Superior temporal gyrus (tissue), 1 donor: ENCODE measurements around the gene TRIM66.

Experiments used
- DNase-seq: peaks from one replicate; pipeline ENCODE4 v3.0.0-alpha.2; 2016; ENCODE audit errors: extremely low spot score

TRIM66 gene

DNA sequence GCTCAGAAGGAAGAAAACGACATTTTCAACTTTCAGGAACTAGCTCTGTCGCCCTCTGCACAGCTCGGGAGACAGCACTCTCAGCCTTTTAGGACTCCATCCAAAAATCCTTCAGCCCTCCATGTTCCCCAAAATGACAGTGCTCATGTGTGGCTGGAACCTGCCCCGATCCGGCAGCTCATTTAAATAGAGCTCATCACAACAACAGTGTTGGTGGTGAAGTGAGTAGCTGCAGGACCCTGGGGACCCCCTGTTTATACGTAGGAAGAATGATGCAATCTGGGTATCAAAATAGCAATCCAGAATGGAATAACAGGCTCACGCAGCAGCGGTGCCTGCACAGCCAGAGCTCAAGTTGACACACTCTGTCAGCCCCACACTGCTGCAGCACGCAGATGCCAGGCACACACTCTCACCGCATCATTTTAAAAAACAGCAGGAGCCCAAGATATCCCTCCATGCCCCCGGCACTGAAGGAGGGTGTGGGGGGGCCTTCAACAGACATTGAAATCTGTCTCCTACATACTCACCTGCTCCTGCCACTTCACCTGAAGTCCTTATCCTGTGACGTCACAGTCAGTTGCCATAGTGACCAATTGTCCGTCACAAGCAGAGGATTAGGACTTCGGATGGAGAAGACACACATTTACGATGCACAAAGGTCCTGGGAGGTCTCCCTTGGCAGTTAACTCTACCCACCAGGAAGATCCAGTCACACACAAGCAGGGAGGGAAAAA is 24.0 kb downstream of the TRIM66 start:
- peak; percentile 35 for DNase-seq

DNA sequence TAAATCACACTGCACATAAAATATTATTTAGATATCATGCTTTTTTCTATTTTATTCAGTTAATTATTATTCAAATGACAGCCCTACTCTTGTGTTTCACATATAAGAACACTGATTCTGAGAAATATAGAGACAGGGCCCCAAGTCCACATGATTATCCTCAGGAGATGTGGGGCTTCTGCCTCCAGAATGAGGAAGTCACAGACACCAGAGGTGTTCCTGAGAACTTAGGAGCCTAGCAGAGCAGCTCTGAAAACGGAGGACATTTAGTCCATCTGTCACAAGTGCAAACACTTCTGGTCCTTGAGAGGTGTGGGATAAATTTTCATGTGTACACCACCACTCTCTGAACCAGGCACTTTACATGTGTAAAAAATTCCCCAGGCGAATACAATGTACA is 26.2 kb downstream of the TRIM66 start:
- DNase-seq = no peak

DNA sequence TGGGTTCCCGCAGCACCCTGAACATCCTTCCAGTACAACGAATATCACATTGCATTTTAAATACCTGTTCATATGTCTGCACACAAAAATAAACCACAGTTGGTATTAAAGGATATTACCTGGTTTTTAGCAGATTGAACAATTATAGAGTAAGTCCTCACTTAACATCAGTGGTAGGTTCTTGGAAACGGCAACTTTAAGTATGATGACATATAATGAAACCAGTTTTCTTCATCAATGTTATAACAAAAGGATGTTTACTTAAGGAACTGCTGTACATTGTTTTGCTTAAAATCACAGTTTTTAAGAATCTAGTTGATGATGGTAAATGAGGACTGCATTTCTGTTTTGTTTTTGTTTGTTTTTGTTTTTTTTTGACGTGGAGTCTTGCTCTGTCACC is 28.0 kb downstream of the TRIM66 start:
- no peak for DNase-seq

DNA sequence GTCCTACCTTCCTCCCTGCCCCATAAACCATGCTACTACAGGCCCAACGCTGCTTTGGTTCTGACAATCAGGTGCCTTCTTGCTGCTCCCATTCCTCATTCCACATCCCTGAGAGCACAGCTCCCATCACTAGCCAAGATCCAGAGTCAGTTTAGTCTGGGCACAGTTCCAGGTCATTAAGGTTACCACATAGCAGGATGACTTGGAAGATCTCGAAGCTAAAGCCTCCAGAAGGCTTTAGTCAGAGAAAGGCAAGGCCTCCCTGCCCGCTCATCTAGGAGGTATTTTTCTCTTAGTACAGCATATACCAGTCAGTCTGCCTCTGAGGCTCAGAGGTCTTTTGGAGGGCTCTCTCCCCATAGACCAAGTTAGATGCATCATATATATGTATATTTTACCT is 30.3 kb downstream of the TRIM66 start:
- no peak for DNase-seq

DNA sequence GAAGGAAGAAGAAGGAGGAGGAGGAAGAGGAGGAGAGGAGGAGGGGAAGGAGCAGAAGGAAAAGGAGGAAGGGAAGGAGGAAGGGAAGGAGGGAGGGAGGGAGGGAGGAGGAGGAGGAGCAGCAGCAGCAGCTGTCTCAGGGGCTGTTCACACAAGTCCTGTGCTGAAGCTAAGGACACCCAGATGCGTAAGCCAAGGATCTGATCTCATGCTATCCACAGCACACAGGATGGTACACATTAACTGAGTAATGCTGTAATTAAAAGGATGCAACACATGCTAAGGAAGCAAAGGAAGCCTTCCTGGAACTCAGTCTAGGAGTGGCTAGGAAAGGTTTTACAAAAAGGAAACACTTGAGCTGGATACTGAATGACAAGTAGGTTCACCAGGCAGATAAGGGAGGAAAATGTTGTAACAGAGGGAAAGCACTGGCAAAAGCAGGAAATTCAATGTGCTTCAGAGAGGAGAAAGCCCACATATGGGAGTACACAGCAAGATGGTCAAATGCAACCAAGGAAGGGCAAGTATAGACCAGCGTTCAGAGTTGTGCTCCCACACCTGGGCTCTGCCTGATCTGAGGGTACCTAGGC is 32.0 kb downstream of the TRIM66 start:
- no peak for DNase-seq

DNA sequence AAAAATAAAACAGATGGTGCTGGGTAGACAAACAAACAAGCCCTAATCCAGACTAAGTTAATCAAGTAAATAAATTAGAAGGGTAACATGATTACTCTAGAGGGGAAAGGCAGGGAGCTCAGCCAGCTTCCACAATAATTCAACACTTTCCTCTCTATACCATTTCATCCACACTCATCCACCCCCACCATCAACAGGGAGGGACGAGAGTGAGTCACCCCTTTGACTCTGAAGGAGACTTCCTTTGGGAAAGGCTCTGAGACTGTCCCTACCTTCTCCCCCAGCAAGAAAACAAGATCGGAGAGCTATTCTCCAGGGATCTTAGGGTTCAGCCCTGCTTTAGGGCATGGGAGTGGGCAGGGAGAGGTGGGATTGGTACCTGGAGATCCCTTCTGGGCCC is 33.1 kb downstream of the TRIM66 start:
- no peak for DNase-seq

GRCh38 chr11:8646873-8647272 is 35.6 kb downstream of the TRIM66 start:
- DNase-seq = no peak

DNA sequence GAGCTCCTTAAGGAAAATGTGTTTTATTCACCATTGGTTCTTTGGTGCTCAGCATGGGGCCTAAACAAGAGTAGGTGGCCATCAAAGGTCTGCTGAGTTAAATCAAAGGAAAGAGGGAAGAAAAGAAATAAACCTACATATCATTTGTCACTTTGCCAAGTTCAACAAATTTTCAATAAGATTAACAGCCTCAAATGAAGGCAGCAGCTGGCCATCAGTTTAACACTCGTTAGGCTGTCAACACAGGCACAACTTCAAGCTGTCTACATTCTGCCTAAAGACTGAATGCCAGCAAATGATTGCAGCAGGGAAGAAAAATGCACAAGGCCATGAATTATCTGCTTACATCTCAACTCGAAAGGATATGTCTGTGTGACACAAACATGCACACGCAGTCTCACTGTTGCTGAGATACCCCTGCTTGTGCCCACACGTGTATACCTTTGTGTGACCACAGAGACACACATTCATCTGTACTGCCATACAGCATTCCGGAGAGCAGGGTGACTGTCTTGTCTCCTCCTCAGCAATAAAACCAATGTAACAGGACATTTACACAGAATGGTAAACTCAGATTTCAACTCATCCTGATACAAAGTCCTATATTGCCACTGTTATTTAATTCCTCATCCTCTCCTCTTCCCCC is 40.1 kb downstream of the TRIM66 start:
- DNase-seq = no peak

DNA sequence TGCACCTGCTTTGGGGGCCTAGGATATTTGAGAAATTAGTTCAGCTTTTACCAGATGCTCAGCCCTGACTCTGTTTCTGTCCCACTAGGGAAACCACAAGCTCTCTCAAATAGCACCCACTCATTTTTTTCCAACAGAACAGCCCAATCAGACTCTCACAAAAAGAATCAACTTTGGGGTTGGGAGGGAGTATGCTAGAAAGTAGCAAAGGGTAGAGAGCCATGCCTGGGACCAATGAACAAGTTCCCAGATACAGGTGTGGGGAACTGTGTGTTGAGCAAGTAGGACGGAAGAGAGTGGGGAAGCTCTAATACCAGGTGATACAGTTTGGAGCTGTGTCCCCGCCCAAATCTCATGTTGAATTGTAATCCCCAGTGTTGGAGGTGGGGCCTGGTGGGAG is 41.1 kb downstream of the TRIM66 start:
- DNase-seq = no peak

DNA sequence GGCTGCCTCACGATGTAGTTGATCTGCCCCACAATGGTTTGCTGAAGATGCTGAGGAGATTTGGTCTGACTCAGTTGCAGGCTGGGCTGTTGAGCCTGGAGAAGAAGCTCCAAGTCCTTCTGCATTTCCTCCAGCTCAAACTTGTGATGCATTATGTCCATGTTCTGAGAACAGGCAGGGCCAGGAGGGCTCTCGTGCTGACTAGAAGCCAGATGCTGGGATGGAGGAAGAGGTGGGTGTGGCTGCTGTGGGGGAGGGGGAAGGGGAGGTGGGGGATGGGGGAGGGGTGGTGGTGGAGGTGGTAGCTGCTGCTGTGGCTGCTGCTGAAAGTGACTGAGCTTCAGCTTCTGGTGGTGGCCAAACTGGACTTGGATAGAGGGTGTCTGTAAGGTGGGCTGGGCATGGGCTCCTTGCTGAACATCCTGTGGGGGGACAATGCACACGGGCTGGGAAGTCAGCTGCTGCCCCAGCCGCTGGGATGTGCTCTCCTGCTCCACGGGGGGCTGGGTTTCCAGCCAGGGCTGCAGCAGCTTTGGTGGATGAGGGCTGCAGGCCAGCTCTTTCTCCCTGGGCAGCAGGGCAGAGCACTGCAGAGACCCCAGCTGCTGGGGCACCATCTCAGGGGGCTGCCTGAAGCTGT is 42.1 kb downstream of the TRIM66 start:
- no peak for DNase-seq

DNA sequence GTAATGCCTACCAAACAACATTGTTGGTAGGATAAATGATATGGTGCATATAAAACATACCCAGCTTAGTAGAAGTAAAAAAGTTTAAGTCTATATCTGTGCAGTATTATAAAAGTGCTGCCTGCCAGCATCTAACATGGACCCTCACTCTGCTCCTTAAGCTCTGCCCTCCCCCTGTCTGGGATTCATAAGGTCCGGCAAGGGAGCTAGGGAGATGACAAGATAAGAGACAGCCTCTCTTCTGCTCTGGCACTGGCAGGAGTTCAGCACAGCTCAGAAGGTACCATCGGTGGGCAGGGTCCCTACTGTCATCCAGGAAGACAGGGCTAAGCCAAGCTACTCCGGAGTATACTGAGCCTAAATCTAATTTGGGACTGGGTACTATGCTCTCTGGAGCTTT is 42.8 kb downstream of the TRIM66 start:
- no peak for DNase-seq

- no peak for DNase-seq
Observed at GRCh38 chr11:8638300-8638699, 44.2 kb downstream of the TRIM66 start.

GRCh38 chr11:8636127-8636526 is 46.3 kb downstream of the TRIM66 start:
- DNase-seq = no peak

GRCh38 chr11:8634498-8634897 is 48.0 kb downstream of the TRIM66 start:
- DNase-seq = no peak

GRCh38 chr11:8631395-8632118 is 50.9 kb downstream of the TRIM66 start:
- DNase-seq = no peak

DNA sequence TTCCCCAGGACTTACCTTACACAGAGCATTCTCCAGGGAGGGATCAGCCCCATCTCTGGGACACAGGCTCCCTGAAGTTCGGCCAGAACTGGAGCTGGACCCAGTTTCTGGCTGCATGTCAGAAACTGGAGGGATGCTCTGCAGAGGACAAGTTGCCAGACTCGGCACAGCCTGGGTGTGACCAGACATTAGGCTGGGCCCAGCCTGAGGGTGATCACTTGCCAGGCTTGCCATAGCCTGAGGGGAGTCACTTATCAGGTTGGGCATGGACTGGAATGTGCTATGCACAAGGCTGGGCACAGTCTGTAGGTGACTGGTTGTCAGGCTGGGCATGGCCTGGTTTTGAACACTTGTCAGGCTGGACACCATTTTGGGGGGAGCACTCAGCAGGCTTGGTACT is 57.8 kb downstream of the TRIM66 start:
- DNase-seq = no peak

DNA sequence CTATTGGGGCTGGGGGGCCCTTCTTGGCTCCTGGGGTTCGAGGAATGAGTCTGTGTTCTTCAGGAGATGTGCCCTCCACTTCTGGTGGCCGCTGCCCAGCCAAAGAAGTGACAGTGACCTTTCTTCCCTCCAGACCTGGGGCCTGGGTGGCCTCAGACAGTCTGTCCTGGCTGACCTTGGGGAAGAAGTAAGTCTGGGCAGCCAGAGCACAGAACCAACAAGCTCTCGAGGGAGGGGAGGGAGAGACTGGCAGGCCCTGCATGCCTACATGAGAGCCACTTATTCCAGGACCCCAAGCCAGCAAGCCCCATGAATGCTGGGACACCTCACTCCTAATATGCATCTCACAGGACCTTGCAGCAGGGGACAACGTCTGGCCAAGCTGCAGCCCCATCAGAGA is 61.3 kb downstream of the TRIM66 start:
- no peak for DNase-seq

- no peak for DNase-seq
Observed at GRCh38 chr11:8617063-8617462, 65.4 kb downstream of the TRIM66 start.

DNA sequence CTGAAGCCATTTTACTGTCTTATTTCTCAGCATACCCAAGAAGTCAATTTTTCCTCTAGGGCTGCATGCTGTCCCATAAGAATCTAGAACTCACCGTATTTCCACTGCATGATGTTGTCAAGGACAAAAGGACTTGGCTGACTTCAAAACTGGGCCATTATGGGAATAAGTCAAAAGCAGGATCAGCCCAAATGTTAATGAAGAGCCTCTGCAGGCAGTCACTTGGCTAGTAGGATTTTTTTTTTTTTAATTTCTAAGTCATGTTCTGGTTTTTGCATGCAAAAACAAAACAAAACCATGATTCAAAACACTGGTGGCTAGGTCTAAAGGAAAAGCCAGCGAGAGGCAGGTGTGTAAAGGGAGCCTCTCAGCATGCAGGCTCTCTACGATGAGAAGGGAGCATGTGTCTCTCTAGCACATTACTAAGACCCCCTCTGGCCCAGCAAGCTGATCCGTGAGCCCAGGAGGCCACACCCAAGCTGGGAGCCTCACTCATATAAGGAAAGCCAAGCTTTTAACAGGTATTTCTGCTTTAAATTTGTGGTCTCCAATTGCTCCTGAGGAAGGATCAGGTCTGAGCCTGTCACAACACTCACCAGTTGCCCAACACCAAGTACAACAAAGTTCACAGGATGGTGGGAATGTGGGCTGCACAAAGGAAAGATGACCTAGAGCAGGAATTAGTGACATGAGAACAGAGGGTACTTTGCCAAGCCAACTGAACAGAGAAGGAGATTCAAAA is 67.0 kb downstream of the TRIM66 start:
- DNase-seq = no peak

DNA sequence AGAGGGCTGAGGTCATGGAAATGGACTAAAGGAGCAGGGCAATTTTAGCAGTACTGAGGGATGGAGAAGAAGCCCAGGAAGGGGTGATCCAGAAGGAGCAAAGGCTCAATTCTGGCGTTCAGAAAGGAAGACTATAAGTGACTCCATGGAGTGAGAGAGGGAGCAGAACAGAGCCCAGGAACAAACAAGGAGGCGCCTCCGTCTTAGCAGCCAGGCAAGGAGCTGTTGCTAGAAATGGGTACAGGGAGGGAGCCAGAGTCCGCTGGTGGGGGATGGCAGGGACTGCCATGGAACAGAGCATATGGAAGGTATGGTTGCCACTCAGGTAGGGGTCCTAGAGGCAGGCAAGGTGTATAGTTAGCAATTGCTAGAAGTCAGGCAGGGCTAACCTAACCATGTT is 68.0 kb downstream of the TRIM66 start:
- no peak for DNase-seq

DNA sequence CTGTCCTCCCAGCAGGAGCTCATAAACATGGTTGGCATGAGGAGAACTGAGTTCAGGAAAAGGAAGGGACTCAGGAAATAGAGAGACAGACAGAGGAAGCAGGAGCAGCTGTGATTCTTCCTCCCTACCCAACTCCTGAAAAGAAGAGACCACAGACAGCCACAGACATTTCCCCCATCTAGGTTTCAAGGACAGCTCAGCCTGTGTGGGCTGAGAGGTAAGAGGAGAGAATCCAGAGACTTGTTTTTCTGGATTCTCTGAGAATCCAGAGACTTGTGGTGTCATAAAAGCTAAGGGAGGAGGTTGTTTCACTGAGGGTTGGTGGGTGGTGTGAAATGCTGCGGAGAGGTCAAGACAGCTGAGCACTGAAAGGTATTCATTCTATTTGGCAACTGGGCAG is 69.4 kb downstream of the TRIM66 start:
- no peak for DNase-seq
